HG02763 (cell line): Measurements from ENCODE around the gene POLR1C.
"Not testable (repeated sequence)": the region's sequence is repeated elsewhere in the genome, so short reads cannot be mapped to it uniquely, and the experiment has no call there.

Source experiments
- ATAC-seq: cut with Tn5 transposase; IDR thresholded peaks from one replicate; pipeline ENCODE4 v1.9.1; 2021; ENCODE audit warnings: mild to moderate bottlenecking, moderate library complexity; ENCODE audit not compliant: unreplicated experiment

The POLR1C gene

DNA sequence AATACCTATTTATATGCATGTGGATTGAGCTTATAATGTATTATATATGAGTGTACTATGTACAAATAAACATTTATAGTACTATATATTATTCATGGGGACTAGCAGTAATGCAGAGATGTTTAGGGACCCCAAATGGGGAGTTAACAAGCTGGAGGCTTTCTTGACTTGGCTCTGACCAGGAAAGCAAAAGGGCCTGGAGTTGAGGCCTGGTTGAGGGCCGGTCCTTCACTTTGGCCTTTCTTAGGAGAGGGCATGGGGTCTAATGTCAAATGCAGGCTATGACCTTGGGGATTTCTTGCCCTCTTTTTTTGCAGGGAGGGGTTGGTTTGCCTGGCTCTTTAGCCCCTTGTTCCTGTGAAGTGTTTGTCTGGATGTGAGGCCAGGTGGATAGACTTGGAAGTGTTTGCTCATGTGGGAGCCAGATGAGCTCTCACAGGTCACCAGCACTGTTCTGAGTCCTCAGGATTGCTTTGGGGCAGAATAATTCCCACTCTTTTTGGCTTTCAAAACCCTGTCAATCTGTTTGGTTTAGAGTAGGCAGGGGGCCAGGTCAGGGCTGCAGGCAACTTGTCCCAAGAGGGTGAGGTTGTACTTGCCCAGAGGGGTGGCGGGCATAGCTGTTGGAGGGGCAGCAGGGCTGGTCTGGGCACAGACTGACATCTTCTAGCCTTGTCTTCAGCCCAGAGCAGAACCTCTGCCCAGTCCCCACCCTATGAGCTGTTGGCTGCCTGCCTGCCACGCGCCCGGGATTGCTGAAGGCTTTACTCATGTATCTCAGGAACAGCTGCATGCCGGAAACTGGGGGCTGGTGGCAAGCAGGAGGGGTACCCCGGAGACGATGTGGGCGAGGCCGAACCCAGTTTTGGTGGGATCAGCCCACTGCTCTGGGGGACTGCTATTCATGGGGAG, 24.9 kb upstream of the POLR1C start:
- no peak for ATAC-seq

GRCh38 chr6:43492673-43493072, 24.2 kb upstream of the POLR1C start:
- no peak for ATAC-seq

DNA sequence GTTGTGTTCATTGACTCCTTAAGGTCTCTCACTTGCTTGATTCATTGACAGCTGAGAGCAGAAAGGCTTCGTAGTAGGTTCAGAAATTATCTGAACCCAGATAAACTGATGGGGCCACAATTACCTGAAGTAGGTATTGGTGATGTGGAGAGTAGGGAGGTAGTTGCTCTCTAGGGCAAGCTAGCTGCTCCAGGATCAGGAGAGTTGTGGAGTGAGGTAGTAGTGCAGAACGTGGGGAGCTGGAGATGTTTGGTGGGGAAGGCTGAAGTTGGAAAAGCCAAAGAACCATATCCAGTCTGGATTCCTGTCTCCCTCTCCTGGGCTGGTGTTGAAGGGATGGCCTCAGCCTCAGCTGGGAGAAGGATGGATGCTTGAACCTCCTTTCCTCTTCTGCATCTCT, 23.7 kb upstream of the POLR1C start:
- ATAC-seq = no peak

DNA sequence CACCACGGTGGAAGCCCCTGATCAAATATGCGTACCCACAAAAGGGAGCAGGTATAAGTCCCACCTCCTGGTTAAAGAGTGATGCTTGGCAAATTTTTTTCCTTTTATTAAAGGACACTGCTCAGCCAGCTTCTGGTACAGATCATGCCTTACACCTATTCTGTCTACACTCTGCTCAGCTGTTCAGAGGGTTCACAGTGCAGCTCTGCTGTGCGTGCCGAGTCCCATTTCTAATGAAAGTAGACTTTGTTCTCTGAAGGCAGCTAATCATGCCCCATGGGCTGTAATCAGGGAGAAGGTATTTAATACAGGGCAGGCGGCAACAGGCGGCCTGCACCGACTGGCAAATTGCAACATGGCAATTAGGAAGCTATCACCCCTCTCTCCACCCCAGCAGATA, 23.1 kb upstream of the POLR1C start:
- ATAC-seq = no peak

DNA sequence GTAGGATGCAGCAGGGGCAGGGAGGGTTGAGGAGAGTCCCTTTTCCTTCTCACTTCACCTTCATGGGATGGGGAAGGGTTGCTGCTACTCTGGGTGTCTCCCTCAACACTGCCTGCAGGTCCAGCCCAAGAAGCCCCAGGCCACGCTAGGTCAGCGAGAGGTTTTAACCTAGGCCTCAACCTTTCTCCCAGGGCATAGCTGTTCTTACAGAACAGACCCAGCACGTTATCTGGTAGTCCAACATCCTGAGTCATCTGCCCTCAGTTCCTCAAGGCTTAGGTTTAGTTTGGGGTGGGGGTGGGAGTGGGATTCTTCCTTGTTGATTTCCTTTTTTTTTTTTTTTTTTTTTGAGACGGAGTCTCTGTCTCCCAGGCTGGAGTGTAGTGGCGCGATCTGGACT, 22.6 kb upstream of the POLR1C start:
- ATAC-seq = no peak

DNA sequence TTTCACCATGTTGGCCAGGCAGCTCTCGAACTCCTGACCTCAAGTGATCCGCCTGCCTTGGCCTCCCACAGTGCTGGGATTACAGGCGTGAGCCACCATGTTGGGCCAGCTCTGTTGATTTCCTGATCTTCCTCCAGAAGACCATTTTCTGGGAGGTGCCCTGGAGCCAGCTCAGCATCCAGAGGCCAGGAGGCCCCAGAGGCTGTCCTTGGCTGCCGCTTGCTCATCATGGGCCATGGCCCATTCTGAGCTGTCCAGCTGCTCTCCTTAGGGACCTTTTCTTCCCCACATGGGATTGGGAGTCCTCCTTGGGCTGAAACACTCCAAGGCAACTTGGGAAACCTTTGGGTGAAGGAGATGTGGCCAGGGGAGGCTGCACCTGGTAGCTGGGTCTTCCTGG, 22.1 kb upstream of the POLR1C start:
- no peak for ATAC-seq

DNA sequence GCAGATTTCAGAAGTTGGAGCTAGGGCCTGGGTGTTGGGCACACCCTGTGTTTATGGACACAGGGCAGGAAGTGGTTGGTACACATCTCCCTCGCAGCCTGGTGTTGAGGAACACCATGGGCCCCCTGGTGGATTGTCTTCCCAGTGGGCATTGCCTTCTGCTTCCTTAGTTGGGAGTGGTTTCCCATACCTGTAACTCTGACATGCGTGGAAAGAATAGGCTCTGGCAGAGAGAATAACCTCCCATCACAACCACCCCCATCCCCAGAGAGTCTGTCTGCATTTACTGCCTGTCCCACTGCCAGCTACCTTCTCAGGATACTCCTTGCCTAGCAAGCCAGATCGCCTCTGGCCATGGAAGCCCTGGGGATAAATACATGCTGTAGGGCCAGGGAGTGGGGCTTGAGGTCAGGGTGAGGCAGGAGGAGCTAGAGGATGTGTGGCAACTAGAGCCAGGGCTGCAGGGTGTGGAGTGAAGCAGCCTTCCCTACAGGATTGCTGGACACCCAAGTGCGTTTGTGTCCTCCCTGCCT, 21.4 kb upstream of the POLR1C start:
- no peak for ATAC-seq

DNA sequence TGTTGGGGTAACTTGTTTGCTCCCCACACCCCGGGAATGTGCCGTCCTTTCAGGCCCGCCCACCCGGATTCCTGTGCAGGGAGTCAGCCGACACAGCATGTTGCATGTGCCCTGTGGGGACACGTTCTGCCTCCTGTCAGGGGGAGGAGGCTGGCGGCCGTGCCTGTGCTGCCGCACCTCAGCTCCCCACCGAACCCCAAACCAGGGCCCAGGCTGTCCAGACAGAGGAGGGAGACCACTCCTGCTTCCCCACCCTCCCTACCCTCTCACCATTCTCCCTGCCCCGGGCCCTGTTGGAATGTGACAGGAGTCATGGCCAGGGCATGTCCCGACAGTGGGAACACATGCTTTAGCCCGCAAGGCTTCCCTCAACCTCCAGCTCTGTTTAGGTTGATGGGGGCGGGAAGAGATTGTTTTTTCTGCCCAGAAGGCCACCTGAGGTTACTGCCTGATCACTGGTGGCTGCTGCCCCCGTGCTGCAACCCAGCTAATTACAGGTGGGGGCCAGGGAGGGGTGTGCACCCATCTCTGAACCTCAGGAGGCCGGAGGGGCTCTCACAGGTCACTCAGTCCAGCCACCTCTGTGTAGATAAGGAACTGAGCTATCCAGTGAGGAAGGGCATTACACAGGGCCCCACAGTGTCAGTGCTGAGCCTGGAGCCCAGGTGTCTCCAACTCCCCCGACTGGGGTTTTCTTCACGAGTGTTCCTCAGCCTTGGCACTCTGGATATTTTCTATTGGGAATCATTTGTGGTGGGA, 20.3 kb upstream of the POLR1C start:
- no peak for ATAC-seq

DNA sequence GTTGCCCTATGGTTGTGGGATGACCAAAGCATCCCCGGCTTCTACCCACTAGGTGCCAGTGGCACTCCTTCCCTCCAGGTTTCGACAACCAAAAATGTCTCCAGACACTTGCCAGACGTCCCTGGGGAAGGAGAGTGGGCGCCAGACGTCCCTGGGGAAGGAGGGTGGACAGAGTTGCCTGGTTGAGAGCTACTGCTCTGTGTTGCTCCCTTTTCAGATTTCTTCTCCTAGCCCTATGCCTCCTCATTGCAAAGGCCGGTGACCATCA, 19.8 kb upstream of the POLR1C start:
- no peak for ATAC-seq

DNA sequence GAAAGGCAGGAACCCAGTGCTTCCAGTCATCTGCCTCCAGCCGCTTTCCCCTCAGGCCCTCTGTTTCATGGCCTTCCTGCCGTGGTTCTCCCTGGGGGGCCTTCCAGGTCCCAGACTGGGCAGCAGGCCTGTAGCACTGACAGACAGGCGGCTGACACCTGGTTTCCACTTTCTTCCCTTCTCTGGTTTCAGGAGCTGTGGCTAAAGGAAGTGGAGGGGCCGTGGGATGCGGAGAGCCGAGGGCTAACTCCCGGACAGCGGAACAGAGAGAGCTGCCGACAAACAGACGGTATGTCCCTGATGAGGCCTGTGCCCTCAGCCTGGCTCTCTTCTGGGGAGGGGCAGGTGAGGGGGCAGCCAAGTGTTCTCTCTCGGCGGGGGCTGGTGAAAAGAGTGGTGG, 19.2 kb upstream of the POLR1C start:
- ATAC-seq = no peak

DNA sequence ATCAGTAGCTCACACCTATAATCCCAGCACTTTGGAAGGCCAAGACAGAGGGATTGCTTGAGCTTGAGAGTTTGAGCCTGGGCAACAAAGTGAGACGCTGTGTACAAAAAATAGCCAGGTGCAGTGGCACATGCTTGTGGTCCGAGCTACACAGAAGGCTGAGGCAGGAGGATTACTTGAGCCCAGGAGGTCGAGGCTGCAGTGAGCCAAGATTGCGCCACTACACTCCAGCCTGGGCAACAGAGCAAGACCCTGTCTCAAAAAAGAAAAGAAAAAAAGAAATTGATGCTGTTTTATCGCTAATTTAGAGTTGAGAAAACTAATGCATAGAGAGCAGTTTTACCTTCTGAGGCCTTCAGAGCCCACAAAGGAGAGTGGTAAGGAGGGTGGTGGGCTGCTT, 18.6 kb upstream of the POLR1C start:
- ATAC-seq = not testable (repeated sequence)

GRCh38 chr6:43499028-43499815, 17.7 kb upstream of the POLR1C start:
- no peak for ATAC-seq

DNA sequence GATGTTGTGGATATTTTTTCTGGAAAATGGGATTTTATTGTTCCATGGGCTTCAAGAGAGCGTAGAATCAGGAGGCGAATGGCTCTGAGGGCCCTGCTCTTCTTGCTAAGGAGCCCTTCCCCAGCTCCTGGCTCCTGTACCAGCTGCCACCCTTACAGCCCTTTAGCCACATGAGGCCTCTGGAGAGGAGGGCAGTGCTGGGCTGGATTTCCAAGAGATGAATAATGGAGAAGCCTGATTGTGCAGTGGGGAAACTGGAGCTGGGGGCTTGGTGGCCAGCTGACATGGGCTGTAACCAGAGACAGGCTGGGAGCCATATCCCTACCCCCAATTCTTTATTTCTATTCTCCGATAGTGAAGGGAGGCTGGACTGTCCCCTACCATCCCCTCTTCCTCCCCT, 16.0 kb upstream of the POLR1C start:
- no peak for ATAC-seq

GRCh38 chr6:43502666-43503065, 14.2 kb upstream of the POLR1C start:
- ATAC-seq = no peak

DNA sequence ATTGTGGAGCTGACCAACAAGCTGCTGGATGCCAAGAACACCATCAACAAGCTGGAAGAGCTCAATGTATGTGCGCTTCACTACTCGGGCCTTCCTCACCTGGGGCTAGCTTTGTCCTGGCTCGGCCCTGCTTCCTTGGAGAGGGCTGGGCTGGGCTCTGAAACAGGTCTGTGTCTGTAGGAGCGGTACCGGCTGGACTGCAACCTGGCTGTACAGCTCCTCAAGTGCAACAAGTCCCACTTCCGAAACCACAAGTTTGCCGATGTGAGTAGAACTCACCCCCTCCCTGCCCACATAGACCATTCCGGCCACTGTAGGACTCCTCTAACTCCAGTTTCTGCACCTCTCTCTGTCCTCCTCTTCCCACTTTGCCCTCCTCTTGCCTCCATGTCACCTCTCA, 13.4 kb upstream of the POLR1C start:
- no peak for ATAC-seq

GRCh38 chr6:43504756-43505593, 11.9 kb upstream of the POLR1C start:
- no peak for ATAC-seq

GRCh38 chr6:43505718-43506117, 11.2 kb upstream of the POLR1C start:
- no peak for ATAC-seq

GRCh38 chr6:43506171-43506570, 10.7 kb upstream of the POLR1C start:
- no peak for ATAC-seq

- no peak for ATAC-seq
Observed at GRCh38 chr6:43506667-43507471, 10.0 kb upstream of the POLR1C start.
